ENCODE results near the gene LLCFC1. TPM values are rescaled to one million over a fixed set of nuclear protein-coding genes. Genes with fewer than 3 reads are reported as not detected.

Gene LLCFC1
- total and polyA plus RNA-seq, 2 of the 13 experiments (the other 11 are each of a cell fraction or from before 2014, with no cell fraction given) = not detected

- no peak for FAIRE-seq
- H3K4me3 ChIP-seq (replicated peaks in 1 of 3; ENCODE audit: insufficient read depth in 1 of 3, low read depth in 2 of 3, low read length in 3 of 3) = no peak overlapping the region
- CTCF ChIA-PET (ENCODE audit: low intra/inter-chr PET ratio, low total read pairs) = no interaction called here
- intact Hi-C loops (cut with micrococcal nuclease; ENCODE audit: unreplicated experiment) = no loop called here
- H3K9me3 ChIP-seq (ENCODE audit: low read length) = no peaks in the 10 kb centered on the region
- no TSS peak for BruUV-seq (replicated peaks)
- in situ Hi-C loops (cut with HindIII; ENCODE audit: extremely low pct_ligation_motif_present, low pct_unique_long_range_greater_than_20kb) = no loop called here
- H3K9ac ChIP-seq (ENCODE audit: insufficient read depth, low read depth, low read length) = no peak overlapping the region
- no peak for DNase-seq (ENCODE audit: low spot score)
- no peaks in the 10 kb centered on the region for H3K4me1 ChIP-seq (ENCODE audit: insufficient read depth, low read length)
- ATAC-seq = no peak
- TF ChIP-seq EZH2 (conservative IDR thresholded peaks at IDR 0.05; ENCODE audit: low read depth, low read length) (no peak), ZNF124 (CRISPR knock-in tag; IDR thresholded peaks at IDR 0.05) (no peak), ZNF446 (CRISPR knock-in tag; IDR thresholded peaks at IDR 0.05) (no peak), U2AF1 (optimal IDR thresholded peaks at IDR 0.05; ENCODE audit: low read depth, low read length) (no peak), LBX2 (CRISPR knock-in tag; IDR thresholded peaks at IDR 0.05; ENCODE audit: borderline replicate concordance) (no peak), AGO1 (IDR thresholded peaks at IDR 0.05; ENCODE audit: low read depth, low read length, poor library complexity, severe bottlenecking) (no peak), ISX (CRISPR knock-in tag; conservative IDR thresholded peaks at IDR 0.05) (no peak), PBX3 (CRISPR knock-in tag; IDR thresholded peaks at IDR 0.05; ENCODE audit: borderline replicate concordance) (no peak), CHD4 (IDR thresholded peaks at IDR 0.05; ENCODE audit: borderline replicate concordance, low read length) (no peak), NR2F1 (CRISPR knock-in tag; IDR thresholded peaks at IDR 0.05) (no peak), MZF1 (CRISPR knock-in tag; IDR thresholded peaks at IDR 0.05; ENCODE audit: borderline replicate concordance) (no peak)
- H3K79me2 ChIP-seq (ENCODE audit: insufficient read depth, low read length) = no peaks in the 10 kb centered on the region
- no peaks in the 10 kb centered on the region for H3K36me3 ChIP-seq (replicated peaks in 1 of 2; ENCODE audit: control insufficient read depth in 1 of 2, insufficient read depth in 2 of 2, low read length in 2 of 2)
- no peak overlapping the region for H3K27ac ChIP-seq (ENCODE audit: extremely low read length, insufficient read depth, low read length)
- WGBS (ENCODE audit: low lambda C conversion rate) = 0% methylated on average over 1 of the region's 1 CpG
- no peak overlapping the region for H3K4me2 ChIP-seq (ENCODE audit: low read depth, low read length)
- no peak overlapping the region for H2AFZ ChIP-seq (ENCODE audit: low read length)
- H3K27me3 ChIP-seq (ENCODE audit: control insufficient read depth in 1 of 2, insufficient read depth in 2 of 2, low read length in 2 of 2) = 0 out of 5 replicates have a peak, but pooled peaks cover 0 to 3% of the 10 kb centered on the region in 2 experiments
- POLR2A ChIA-PET = no interaction called here
- H4K20me1 ChIP-seq (ENCODE audit: insufficient read depth, low read length) = no peaks in the 10 kb centered on the region
Measured at GRCh38 chr7:142962991-142963390, 23.7 kb downstream of the LLCFC1 start.

Data from HepG2 (cell line).